IPS-11a (cell line): ENCODE measurements around the gene OR7C1.
"Not testable (repeated sequence)": the region's sequence is repeated elsewhere in the genome, so short reads cannot be mapped to it uniquely, and the experiment has no call there.

Experiments
- H3K4me3 ChIP-seq: one replicate; pipeline ENCODE4 v1.5.1; 2013; ENCODE audit warnings: low read depth, low read length, control low read depth

OR7C1 gene

DNA sequence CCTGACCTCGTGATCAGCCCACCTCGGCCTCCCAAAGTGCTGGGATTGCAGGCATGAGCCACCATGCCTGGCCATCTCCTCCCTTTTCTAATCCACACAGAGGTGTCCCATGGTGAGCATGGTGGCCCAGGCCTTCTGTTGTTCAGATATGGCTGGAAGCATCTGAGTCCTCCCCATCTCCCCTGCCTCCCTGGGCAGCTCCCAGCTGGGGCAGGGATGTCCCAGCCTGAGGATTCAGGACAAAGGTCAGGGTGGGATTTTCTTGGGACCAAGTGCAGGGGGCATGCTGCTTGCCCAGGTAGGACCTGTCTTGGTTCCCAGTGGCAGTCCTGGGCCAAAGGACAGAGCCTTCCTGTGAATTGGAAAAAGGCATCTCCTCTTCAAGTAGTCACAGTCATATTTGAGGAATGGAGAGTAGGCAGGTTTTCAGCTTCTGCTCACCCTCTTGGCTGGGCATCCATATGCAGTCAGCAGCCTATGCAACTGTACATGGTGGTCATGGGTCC is 67.5 kb downstream of the OR7C1 start:
- no peak overlapping the region for H3K4me3 ChIP-seq

DNA sequence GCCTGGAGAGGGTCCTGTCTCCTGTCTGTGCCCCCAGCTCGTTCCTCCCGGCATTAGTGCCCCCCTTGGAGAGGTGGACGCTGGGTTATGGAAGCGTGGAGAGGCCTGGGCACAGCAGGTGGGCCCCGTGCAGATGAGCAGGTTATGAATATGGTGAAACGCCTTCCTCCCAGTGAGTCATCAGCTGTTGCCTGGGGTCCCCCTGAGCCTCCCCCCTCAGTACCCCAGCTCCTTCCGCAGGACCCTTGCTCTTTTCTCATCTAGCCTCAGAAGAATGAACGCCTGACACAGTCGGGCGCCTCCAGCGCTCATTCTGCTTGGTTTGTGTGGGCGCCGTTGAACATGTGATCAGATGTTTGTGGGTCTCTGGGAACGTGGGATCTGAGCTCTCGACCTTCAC is 69.1 kb downstream of the OR7C1 start:
- not testable (repeated sequence) for H3K4me3 ChIP-seq

DNA sequence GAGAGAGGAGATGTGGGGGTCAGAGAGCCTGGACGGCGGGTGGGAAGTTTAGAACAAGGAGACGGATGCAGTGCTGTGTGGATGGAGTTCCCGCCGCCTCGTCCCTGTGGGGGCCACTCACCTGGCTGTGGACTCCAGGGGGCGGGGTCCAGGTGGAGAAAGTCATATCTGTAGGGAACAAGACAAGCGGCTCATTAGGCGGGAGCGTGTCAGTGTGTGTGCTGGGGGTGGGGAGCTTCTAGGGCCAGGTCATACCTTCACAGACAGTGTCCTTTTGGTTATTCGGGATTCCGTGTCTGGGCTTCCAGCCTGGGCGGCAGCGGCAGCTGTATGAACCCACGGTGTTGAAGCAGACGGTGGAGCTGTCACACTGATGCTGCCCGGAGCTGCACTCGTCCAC is 69.6 kb downstream of the OR7C1 start:
- not testable (repeated sequence) for H3K4me3 ChIP-seq

DNA sequence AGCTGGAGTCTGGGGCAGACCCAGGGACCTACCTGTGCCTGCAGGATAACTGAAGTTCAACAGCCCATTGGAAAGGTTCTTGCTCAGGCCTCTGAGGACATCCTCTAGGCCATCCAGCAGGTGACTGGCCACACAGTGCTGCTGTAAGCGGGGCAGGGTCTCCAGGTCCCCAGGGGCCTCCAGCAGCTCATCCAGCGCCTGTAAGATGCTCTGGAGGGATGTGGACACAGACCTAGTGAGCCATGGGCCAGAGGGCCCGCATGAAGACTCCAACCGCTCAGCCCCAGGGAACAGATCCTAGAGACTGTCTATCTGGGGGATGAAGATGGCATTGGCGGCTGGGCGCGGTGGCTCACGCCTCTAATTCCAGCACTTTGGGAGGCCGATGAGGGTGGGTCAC is 70.6 kb downstream of the OR7C1 start:
- H3K4me3 ChIP-seq = no peak overlapping the region

GRCh38 chr19:14763497-14764145 is 71.4 kb downstream of the OR7C1 start:
- no peak overlapping the region for H3K4me3 ChIP-seq

GRCh38 chr19:14762111-14762510 is 72.9 kb downstream of the OR7C1 start:
- no peak overlapping the region for H3K4me3 ChIP-seq

GRCh38 chr19:14761607-14762006 is 73.4 kb downstream of the OR7C1 start:
- H3K4me3 ChIP-seq = no peak overlapping the region

GRCh38 chr19:14758816-14759215 is 76.2 kb downstream of the OR7C1 start:
- H3K4me3 ChIP-seq = no peak overlapping the region

GRCh38 chr19:14748601-14749000 is 86.4 kb downstream of the OR7C1 start:
- H3K4me3 ChIP-seq = no peak overlapping the region
